IMR-90 (cell line): ENCODE data around the gene DHRS7. TPM values are rescaled to one million over a fixed set of nuclear protein-coding genes. Genes with fewer than 3 reads are reported as not detected.

Source experiments
- ATAC-seq: fragments of 200-7000 bp; cut with Tn5 transposase; 2 replicates; pipeline ENCODE4 v1.9.1; 2020; ENCODE audit warnings: low read depth, mild to moderate bottlenecking, moderate library complexity
- BruUV-seq: library from RNA; stranded (reverse); fragments of 400-500 nt; replicated peaks from 2 replicates; lab custom pipeline; 2021; lab: Mats Ljungman, UMichigan
- CTCF ChIA-PET: fragments of 300-600 bp; formaldehyde crosslinking; extraction: SDS; loops from one replicate; lab custom pipeline; 2021; ENCODE audit warnings: antibody characterized with exemption; lab: Yijun Ruan, JAX
- POLR2A ChIA-PET: fragments of 300-600 bp; sonication (Branson Sonifier 250); formaldehyde crosslinking; loops from one replicate; lab custom pipeline; 2022; ENCODE audit warnings: antibody characterized with exemption; ENCODE audit not compliant: unreplicated experiment; lab: Charles Lee
- DNase-seq: peaks from one replicate; pipeline ENCODE4 v3.0.0; 2013
- H2AFZ ChIP-seq: replicated peaks from 2 replicates; pipeline ENCODE3; 2013; ENCODE audit warnings: low read length, mild to moderate bottlenecking; ENCODE audit not compliant: poor library complexity
- H2AK5ac ChIP-seq: 2 replicates; pipeline ENCODE4 v1.6.1; 2013; ENCODE audit warnings: low read depth, low read length, inconsistent platforms
- H2AK9ac ChIP-seq: replicated peaks from 2 replicates; pipeline ENCODE3; 2013; ENCODE audit warnings: mild to moderate bottlenecking, low read depth, low read length, moderate library complexity; ENCODE audit not compliant: poor library complexity
- H2BK120ac ChIP-seq: 2 replicates; pipeline ENCODE4 v1.6.1; 2013; ENCODE audit warnings: low read depth, low read length, inconsistent platforms
- H2BK15ac ChIP-seq: 3 replicates; pipeline ENCODE4 v1.6.1; 2013; ENCODE audit warnings: low read depth, low read length, inconsistent platforms
- H2BK20ac ChIP-seq: 2 replicates; pipeline ENCODE4 v1.6.1; 2013; ENCODE audit warnings: low read depth, mild to moderate bottlenecking, inconsistent platforms, low read length, moderate library complexity
- H2BK5ac ChIP-seq: 2 replicates; pipeline ENCODE4 v1.6.1; 2013; ENCODE audit warnings: mild to moderate bottlenecking, low read depth, low read length, inconsistent platforms; ENCODE audit not compliant: poor library complexity, severe bottlenecking
- H3K14ac ChIP-seq: replicated peaks from 2 replicates; pipeline ENCODE4 v1.6.1; 2013; ENCODE audit warnings: low read depth, low read length, inconsistent platforms
- H3K18ac ChIP-seq: 2 replicates; pipeline ENCODE4 v1.6.1; 2013; ENCODE audit warnings: low read depth, low read length, control low read depth
- H3K23ac ChIP-seq: 2 replicates; pipeline ENCODE4 v1.6.1; 2013; ENCODE audit warnings: low read depth, low read length, inconsistent platforms
- H3K27ac ChIP-seq: 2 replicates; pipeline ENCODE4 v1.5.1; 2013; ENCODE audit warnings: mild to moderate bottlenecking, control low read depth, low read length; ENCODE audit not compliant: insufficient read depth
- H3K27me3 ChIP-seq: 2 replicates; pipeline ENCODE4 v1.6.1; 2013; ENCODE audit warnings: low read length; ENCODE audit not compliant: control insufficient read depth, insufficient read depth
- H3K36me3 ChIP-seq: 2 replicates; pipeline ENCODE4 v1.6.1; 2013; ENCODE audit warnings: low read length, mixed read lengths; ENCODE audit not compliant: control insufficient read depth, insufficient read depth
- H3K4ac ChIP-seq: 2 replicates; pipeline ENCODE4 v1.6.1; 2013; ENCODE audit warnings: low read depth, low read length, inconsistent platforms
- H3K4me1 ChIP-seq: 2 replicates; pipeline ENCODE4 v1.6.1; 2013; ENCODE audit warnings: low read length, mixed read lengths; ENCODE audit not compliant: control insufficient read depth, insufficient read depth
- H3K4me2 ChIP-seq: 2 replicates; pipeline ENCODE4 v1.6.1; 2013; ENCODE audit warnings: low read depth, mild to moderate bottlenecking, control low read depth, low read length, moderate library complexity
- H3K4me3 ChIP-seq: 2 replicates; pipeline ENCODE4 v1.5.1; 2013; ENCODE audit warnings: low read depth, mild to moderate bottlenecking, control low read depth, low read length, moderate library complexity; ENCODE audit not compliant: insufficient read depth
- H3K56ac ChIP-seq: 2 replicates; pipeline ENCODE4 v1.6.1; 2013; ENCODE audit warnings: low read length, inconsistent platforms; ENCODE audit not compliant: insufficient read depth; ENCODE audit errors: extremely low read depth
- H3K79me1 ChIP-seq, 2 experiments: 2 replicates each; pipeline ENCODE4 v1.6.1; 2013; ENCODE audit warnings: low read length in 2 of 2, inconsistent platforms in 1 of 2, low read depth in 1 of 2
- H3K9ac ChIP-seq: 2 replicates; pipeline ENCODE4 v1.6.1; 2013; ENCODE audit warnings: low read depth, low read length, control low read depth
- H3K9me1 ChIP-seq: 2 replicates; pipeline ENCODE4 v1.6.1; 2013; ENCODE audit warnings: low read length, inconsistent platforms; ENCODE audit not compliant: insufficient read depth
- H3K9me3 ChIP-seq: 2 replicates; pipeline ENCODE4 v1.6.1; 2013; ENCODE audit warnings: low read length; ENCODE audit not compliant: control insufficient read depth, insufficient read depth
- H4K20me1 ChIP-seq: 2 replicates; pipeline ENCODE4 v1.6.1; 2013; ENCODE audit warnings: low read length, inconsistent platforms; ENCODE audit not compliant: insufficient read depth
- H4K5ac ChIP-seq: 2 replicates; pipeline ENCODE4 v1.6.1; 2013; ENCODE audit warnings: mild to moderate bottlenecking, low read depth, low read length, control low read depth
- H4K8ac ChIP-seq, 2 experiments: 2 replicates each; pipeline ENCODE4 v1.6.1; 2013; ENCODE audit warnings: low read depth in 2 of 2, low read length in 2 of 2, control low read depth in 1 of 2, inconsistent platforms in 1 of 2
- H4K91ac ChIP-seq: 2 replicates; pipeline ENCODE4 v1.6.1; 2013; ENCODE audit warnings: low read depth, low read length, inconsistent platforms; ENCODE audit not compliant: insufficient read depth
- CEBPB ChIP-seq: IDR thresholded peaks from 2 replicates; pipeline ENCODE4 v1.6.1; 2012; ENCODE audit warnings: low read depth, low read length, improper control_type of control experiment
- CHD1 ChIP-seq: IDR thresholded peaks from 2 replicates; pipeline ENCODE4 v1.6.1; 2012; ENCODE audit warnings: low read depth, low read length, improper control_type of control experiment
- WGBS, 2 experiments: methylation state at CpG; one replicate each; pipeline versions ENCODE4 v1.1.5 to v1.1.7; 2013; ENCODE audit warnings: missing lambda C conversion rate in 2 of 2; ENCODE audit not compliant: insufficient read length in 1 of 2; ENCODE audit errors: extremely low coverage in 2 of 2; 5-methylcytosine and 5-hydroxymethylcytosine counted together
- dilution Hi-C: fragments of 300-500 bp; cut with HindIII; formaldehyde crosslinking; loops from one replicate; pipeline ENCODE4 v1.14.3; 2018; ENCODE audit warnings: low sequenced_read_pairs; ENCODE audit not compliant: unreplicated experiment
- in situ Hi-C: fragments of 300-500 bp; cut with MboI; formaldehyde crosslinking; loops from 3 replicates; pipeline ENCODE4 v1.14.3; 2019; ENCODE audit warnings: low sequenced_read_pairs, inconsistent platforms, mixed read lengths
- intact Hi-C: fragments of 100-400 bp; cut with micrococcal nuclease; formaldehyde crosslinking; loops from 2 replicates; pipeline ENCODE4 v1.10.0; 2022
- polyA plus RNA-seq, 3 experiments: library from polyadenylated mRNA; depleted of rRNA; stranded (reverse); fragments of >200 nt; gene quantifications; 2 replicates each; pipeline ENCODE4 v1.2.3, GENCODE V29; 2012; ENCODE audit warnings: low replicate concordance in 1 of 3
- total RNA-seq: library from RNA; depleted of rRNA; stranded (reverse); fragments of >200 nt; gene quantifications from 2 replicates; pipeline ENCODE4 v1.2.3, GENCODE V29; 2012

Gene DHRS7
- total and polyA plus RNA-seq, 2 of the 4 experiments (the other 2 are of a cell fraction), result 30.3 to 50.2 TPM

DNA sequence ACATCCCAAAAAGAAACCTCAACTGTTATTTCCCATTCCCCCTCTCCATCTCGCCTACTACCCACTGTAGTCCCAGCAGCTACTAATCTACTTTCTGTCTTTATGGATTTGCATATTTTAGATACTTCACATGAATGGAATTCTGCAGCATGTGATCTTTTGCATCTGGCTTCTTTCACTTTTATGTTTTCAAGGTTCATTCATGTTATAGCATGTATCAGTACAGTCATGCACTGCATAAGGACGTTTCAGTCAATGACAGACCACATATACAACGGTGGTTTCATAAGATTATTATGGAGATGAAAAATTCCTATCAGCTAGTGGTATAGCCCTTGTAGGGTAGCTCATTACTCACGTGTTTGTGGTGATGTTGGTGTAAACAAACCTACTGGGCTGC is 49.0 kb downstream of the DHRS7 start:
- Histone ChIP-seq H3K56ac (no peak overlapping the region), H3K79me1 (peaks cover 22 to 28% of the 10 kb centered on the region in 2 experiments), H3K9me3 (no peaks in the 10 kb centered on the region), H2AK9ac (no peak overlapping the region), H4K8ac (no peak overlapping the region), H4K91ac (no peak overlapping the region), H3K36me3 (peaks cover 20% of the 10 kb centered on the region), H2AK5ac (no peak overlapping the region), H4K20me1 (no peaks in the 10 kb centered on the region; the same call in 1 of the 2 replicates), H2BK15ac (no peak overlapping the region), H4K5ac (no peak overlapping the region), H3K9ac (no peak overlapping the region), H3K4me3 (no peak overlapping the region), H2BK5ac (no peak overlapping the region), H3K9me1 (0 out of 2 replicates have a peak, but pooled peaks cover 3% of the 10 kb centered on the region), H2AFZ (no peak overlapping the region), H2BK20ac (no peak overlapping the region), H3K4me2 (no peak overlapping the region), H3K27me3 (no peaks in the 10 kb centered on the region), H3K27ac (no peak overlapping the region), H3K4ac (no peak overlapping the region), H3K14ac (no peak overlapping the region), H3K23ac (no peak overlapping the region), H2BK120ac (no peak overlapping the region), H3K4me1 (no peaks in the 10 kb centered on the region), H3K18ac (no peak overlapping the region)
- DNase-seq (peak; percentile 26), ATAC-seq (peak; percentile 57)
- in situ Hi-C loops, result no loop called here
- CTCF ChIA-PET, result no interaction called here
- TF ChIP-seq CHD1 (no peak), CEBPB (no peak)
- intact Hi-C loops, result no loop called here
- POLR2A ChIA-PET, result no interaction called here
- dilution Hi-C loops, result no loop called here
- no CpG with 5 or more reads among the region's 4 CpGs for WGBS, 2 experiments
- no TSS peak for BruUV-seq
